Peyer's patch (tissue), 4 donors: Measurements from ENCODE around the gene SLC39A11.

Source experiments
- CTCF ChIP-seq, 6 experiments: fragments of 450-650 bp in 4 of 6; fragments of 200-600 bp in 2 of 6; sonication (generic) in 1 of 6; IDR thresholded peaks; one replicate each; pipeline ENCODE4 v1.5.1; 2017 to 2019; ENCODE audit warnings: antibody characterized with exemption in 6 of 6, mild to moderate bottlenecking in 3 of 6, moderate library complexity in 1 of 6
- POLR2A ChIP-seq, 2 donors: fragments of 450-650 bp; IDR thresholded peaks; one replicate each; pipeline ENCODE4 v1.5.1; 2017; ENCODE audit warnings: antibody characterized with exemption in 2 of 2, mild to moderate bottlenecking in 2 of 2, moderate library complexity in 2 of 2

- TF ChIP-seq CTCF (IDR thresholded peaks at IDR 0.05) (no peak), POLR2A (IDR thresholded peaks at IDR 0.05) (no peak)
These were observed 142.1 kb downstream of the SLC39A11 start for GRCh38 chr17:72950242-72950931.
